GM12875 (cell line): ENCODE measurements around the gene GUCD1.
"Not testable (repeated sequence)": the region's sequence is repeated elsewhere in the genome, so short reads cannot be mapped to it uniquely, and the experiment has no call there.

Experiments used
- H3K4me3 ChIP-seq: one replicate; pipeline ENCODE4 v1.5.1; 2011; ENCODE audit warnings: low read depth, low read length, control low read depth
- CTCF ChIP-seq: IDR thresholded peaks from 2 replicates; pipeline ENCODE4 v1.5.1; 2011; ENCODE audit warnings: low read depth, mild to moderate bottlenecking, control low read depth, inconsistent platforms, low read length, moderate library complexity, borderline replicate concordance; ENCODE audit not compliant: insufficient read depth

The GUCD1 gene

GRCh38 chr22:24554313-24555164 is at the start of gene GUCD1:
GUCD1 (minus strand) TSS chr22:24555138; CDS start chr22:24554991, 147 bp downstream.
- peak within 1 kb of the TSS; percentile 93 for H3K4me3 ChIP-seq
- no peak for TF ChIP-seq CTCF

- not testable (repeated sequence) for H3K4me3 ChIP-seq
These were observed 49.1 kb upstream of the GUCD1 start for GRCh38 chr22:24603770-24604629.

- H3K4me3 ChIP-seq, result not testable (repeated sequence)
These were observed 48.2 kb upstream of the GUCD1 start, which contains the start of gene GGT1 for GRCh38 chr22:24602847-24603769. GGT1 (plus strand) TSS chr22:24603193; CDS start chr22:24611082, 7,889 bp downstream.

GRCh38 chr22:24602105-24602749 is 47.3 kb upstream of the GUCD1 start:
- not testable (repeated sequence) for H3K4me3 ChIP-seq

- no peak for TF ChIP-seq CTCF
- H3K4me3 ChIP-seq, result no peak overlapping the region
These were observed 46.5 kb upstream of the GUCD1 start for GRCh38 chr22:24601217-24602104.

- not testable (repeated sequence) for H3K4me3 ChIP-seq
These were observed 45.2 kb upstream of the GUCD1 start for GRCh38 chr22:24599958-24600715.

GRCh38 chr22:24599514-24599913 is 44.6 kb upstream of the GUCD1 start:
- TF ChIP-seq CTCF, result no peak
- no peak overlapping the region for H3K4me3 ChIP-seq

- H3K4me3 ChIP-seq, result not testable (repeated sequence)
These were observed 42.1 kb upstream of the GUCD1 start for GRCh38 chr22:24597076-24597475.
